ENCODE data around the gene MTUS2.
A peak's percentile ranks its signal among the peaks of the same experiment; 100 is the strongest.

The MTUS2 gene

GRCh38 chr13:28820099-28821051 lies at the start of gene MTUS2:
Gene MTUS2 (plus strand): TSS chr13:28820339.
- no peak for TF ChIP-seq JUND (IDR thresholded peaks at IDR 0.05; ENCODE audit: low read depth)
- in situ Hi-C loops (cut with HindIII; ENCODE audit: low pct_unique_long_range_greater_than_20kb, low sequenced_read_pairs) = no loop called here
- peak in 1 of 2 experiments; percentile 16 for DNase-seq (ENCODE audit: low read depth in 1 of 2, low spot score in 1 of 2)

GRCh38 chr13:28778308-28779215 lies 41.6 kb upstream of the MTUS2 start:
- no peak for DNase-seq (ENCODE audit: low read depth in 1 of 2, low spot score in 1 of 2)
- in situ Hi-C loops (cut with HindIII; ENCODE audit: low pct_unique_long_range_greater_than_20kb, low sequenced_read_pairs) = no loop called here
- TF ChIP-seq JUND (IDR thresholded peaks at IDR 0.05; ENCODE audit: low read depth) = no peak

- DNase-seq (ENCODE audit: low read depth in 1 of 2, low spot score in 1 of 2) = peak in 1 of 2 experiments; percentile 25
- no peak for TF ChIP-seq JUND (IDR thresholded peaks at IDR 0.05; ENCODE audit: low read depth)
These were observed 27.1 kb upstream of the MTUS2 start for GRCh38 chr13:28792992-28793391.

GRCh38 chr13:28794396-28794795 lies 25.7 kb upstream of the MTUS2 start:
- no peak for DNase-seq (ENCODE audit: low read depth in 1 of 2, low spot score in 1 of 2)
- no peak for TF ChIP-seq JUND (IDR thresholded peaks at IDR 0.05; ENCODE audit: low read depth)
- in situ Hi-C loops (cut with HindIII; ENCODE audit: low pct_unique_long_range_greater_than_20kb, low sequenced_read_pairs) = no loop called here

More at GRCh38 chr13:28792992-28793391, 27.1 kb upstream of the MTUS2 start:
- in situ Hi-C loops (cut with HindIII; ENCODE audit: low pct_unique_long_range_greater_than_20kb, low sequenced_read_pairs) = no loop called here

GRCh38 chr13:28796938-28797257 lies 23.2 kb upstream of the MTUS2 start:
- DNase-seq (ENCODE audit: low read depth in 1 of 2, low spot score in 1 of 2) = no peak
- no peak for TF ChIP-seq JUND (IDR thresholded peaks at IDR 0.05; ENCODE audit: low read depth)
- in situ Hi-C loops (cut with HindIII; ENCODE audit: low pct_unique_long_range_greater_than_20kb, low sequenced_read_pairs) = no loop called here

GRCh38 chr13:28805193-28805819 lies 14.8 kb upstream of the MTUS2 start:
- no peak for TF ChIP-seq JUND (IDR thresholded peaks at IDR 0.05; ENCODE audit: low read depth)
- peak in 1 of 2 experiments; percentile 57 for DNase-seq (ENCODE audit: low read depth in 1 of 2, low spot score in 1 of 2)
- in situ Hi-C loops (cut with HindIII; ENCODE audit: low pct_unique_long_range_greater_than_20kb, low sequenced_read_pairs) = no loop called here

GRCh38 chr13:28817204-28817603 lies 2.9 kb upstream of the MTUS2 start:
- no peak for DNase-seq (ENCODE audit: low read depth in 1 of 2, low spot score in 1 of 2)
- no peak for TF ChIP-seq JUND (IDR thresholded peaks at IDR 0.05; ENCODE audit: low read depth)
- in situ Hi-C loops (cut with HindIII; ENCODE audit: low pct_unique_long_range_greater_than_20kb, low sequenced_read_pairs) = no loop called here

GRCh38 chr13:28819046-28819730 lies 951 bp upstream of the MTUS2 start:
- DNase-seq (ENCODE audit: low read depth in 1 of 2, low spot score in 1 of 2) = no peak
- no peak for TF ChIP-seq JUND (IDR thresholded peaks at IDR 0.05; ENCODE audit: low read depth)
- in situ Hi-C loops (cut with HindIII; ENCODE audit: low pct_unique_long_range_greater_than_20kb, low sequenced_read_pairs) = no loop called here

- no peak for TF ChIP-seq JUND (IDR thresholded peaks at IDR 0.05; ENCODE audit: low read depth)
- in situ Hi-C loops (cut with HindIII; ENCODE audit: low pct_unique_long_range_greater_than_20kb, low sequenced_read_pairs) = no loop called here
- peak; percentile 58 to 65 for DNase-seq (ENCODE audit: low read depth in 1 of 2, low spot score in 1 of 2)
These were observed 422 bp upstream of the MTUS2 start for GRCh38 chr13:28819735-28820098.

GRCh38 chr13:28822151-28822550 lies 2.0 kb downstream of the MTUS2 start:
- no peak for DNase-seq (ENCODE audit: low read depth in 1 of 2, low spot score in 1 of 2)
- in situ Hi-C loops (cut with HindIII; ENCODE audit: low pct_unique_long_range_greater_than_20kb, low sequenced_read_pairs) = no loop called here
- no peak for TF ChIP-seq JUND (IDR thresholded peaks at IDR 0.05; ENCODE audit: low read depth)

GRCh38 chr13:28822801-28823200 lies 2.7 kb downstream of the MTUS2 start:
- in situ Hi-C loops (cut with HindIII; ENCODE audit: low pct_unique_long_range_greater_than_20kb, low sequenced_read_pairs) = no loop called here
- no peak for TF ChIP-seq JUND (IDR thresholded peaks at IDR 0.05; ENCODE audit: low read depth)
- DNase-seq (ENCODE audit: low read depth in 1 of 2, low spot score in 1 of 2) = no peak

- TF ChIP-seq JUND (IDR thresholded peaks at IDR 0.05; ENCODE audit: low read depth) = no peak
These were observed 5.2 kb downstream of the MTUS2 start for GRCh38 chr13:28825379-28825778.

More at GRCh38 chr13:28825379-28825778, 5.2 kb downstream of the MTUS2 start:
- in situ Hi-C loops (cut with HindIII; ENCODE audit: low pct_unique_long_range_greater_than_20kb, low sequenced_read_pairs) = no loop called here
- no peak for DNase-seq (ENCODE audit: low read depth in 1 of 2, low spot score in 1 of 2)
